HG02759 (cell line): ENCODE results near the gene CTBP2.
"Not testable (repeated sequence)": the region's sequence is repeated elsewhere in the genome, so short reads cannot be mapped to it uniquely, and the experiment has no call there.

Experiments
- ATAC-seq: cut with Tn5 transposase; IDR thresholded peaks from one replicate; pipeline ENCODE4 v1.9.1; 2021; ENCODE audit warnings: mild to moderate bottlenecking, moderate library complexity; ENCODE audit not compliant: unreplicated experiment

CTBP2 gene

DNA sequence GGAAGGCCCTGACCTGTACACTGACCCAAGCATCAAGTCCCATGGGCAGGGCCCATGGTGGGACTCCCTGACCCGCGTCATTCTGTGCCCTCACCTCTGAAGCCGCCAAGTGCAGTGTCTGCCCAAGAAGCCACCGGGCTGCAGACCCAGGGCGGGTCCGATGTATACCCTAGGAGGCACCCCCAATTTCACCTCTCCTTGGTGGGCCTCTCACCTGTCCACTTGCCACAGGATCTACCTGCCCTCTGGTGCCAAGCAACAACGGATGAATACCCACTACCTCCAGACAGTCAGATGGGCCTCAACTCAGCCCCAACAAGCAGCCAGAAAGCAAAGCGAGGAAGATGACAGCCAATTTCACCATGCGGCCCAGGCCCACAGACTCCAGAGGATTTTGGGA, 92.6 kb downstream of the CTBP2 start:
- no peak for ATAC-seq

DNA sequence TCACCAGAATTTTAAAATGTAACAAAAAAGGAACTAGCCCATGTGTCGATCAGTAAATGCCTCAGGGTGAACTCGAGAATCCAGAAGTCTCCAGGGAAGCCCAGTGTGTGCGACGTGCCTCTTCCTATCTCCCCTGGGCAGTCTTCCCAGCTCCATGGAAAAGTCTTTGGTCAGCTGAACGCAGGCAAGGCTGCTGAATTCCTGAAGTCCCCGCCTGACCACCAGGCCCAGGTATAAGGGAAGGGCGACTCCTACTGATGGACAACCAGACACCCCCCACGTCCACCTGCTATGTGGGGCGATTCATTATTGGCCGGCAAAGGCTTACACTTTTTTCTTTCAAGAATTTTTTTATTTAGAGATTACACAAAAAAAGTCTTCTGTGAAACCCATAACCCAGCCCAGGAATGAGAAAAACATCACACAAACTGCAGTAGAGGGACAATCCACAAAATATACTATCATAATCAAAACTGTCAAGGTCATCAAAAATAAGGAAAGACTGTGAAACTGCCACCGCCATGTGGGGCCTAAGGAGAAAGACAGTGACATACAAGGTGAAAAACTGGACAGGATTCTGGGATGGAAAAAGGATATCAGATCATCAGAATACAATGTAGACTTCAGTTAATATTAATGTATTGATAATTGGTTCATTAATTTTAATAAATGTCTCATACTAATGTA, 93.5 kb downstream of the CTBP2 start:
- ATAC-seq = no peak

GRCh38 chr10:125064681-125065492, 95.5 kb downstream of the CTBP2 start:
- ATAC-seq = peak; percentile 92

DNA sequence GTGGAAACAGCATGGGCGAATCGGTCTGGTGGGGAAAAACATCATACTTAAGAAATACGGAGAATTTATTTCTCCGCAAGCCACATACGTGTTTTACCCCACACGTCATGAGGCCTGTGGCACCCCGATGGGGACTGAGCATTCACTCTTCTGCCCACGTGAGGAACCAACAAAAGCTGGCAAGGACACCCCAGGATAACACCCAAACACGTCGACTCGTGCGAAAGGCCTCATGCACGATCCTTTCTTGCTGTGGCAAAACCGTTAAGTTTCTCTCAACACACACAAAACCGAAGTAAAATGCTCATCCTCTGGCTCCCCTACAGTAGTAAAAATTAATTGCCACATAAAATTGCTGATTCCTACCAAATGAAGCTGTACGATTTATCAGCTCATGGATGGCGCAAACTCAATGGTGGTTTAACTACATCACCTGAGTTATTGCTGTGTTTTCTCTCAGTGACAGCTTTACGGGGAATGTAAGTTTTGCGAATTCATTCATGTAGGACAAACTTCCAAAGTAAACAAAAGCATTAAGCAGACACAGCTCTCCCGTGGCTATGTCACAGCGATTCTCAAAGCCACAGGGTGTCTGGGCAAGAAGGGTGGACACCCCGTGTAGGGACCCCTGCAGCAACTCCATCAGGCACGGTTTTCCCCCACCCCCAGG, 97.0 kb downstream of the CTBP2 start:
- ATAC-seq = no peak

DNA sequence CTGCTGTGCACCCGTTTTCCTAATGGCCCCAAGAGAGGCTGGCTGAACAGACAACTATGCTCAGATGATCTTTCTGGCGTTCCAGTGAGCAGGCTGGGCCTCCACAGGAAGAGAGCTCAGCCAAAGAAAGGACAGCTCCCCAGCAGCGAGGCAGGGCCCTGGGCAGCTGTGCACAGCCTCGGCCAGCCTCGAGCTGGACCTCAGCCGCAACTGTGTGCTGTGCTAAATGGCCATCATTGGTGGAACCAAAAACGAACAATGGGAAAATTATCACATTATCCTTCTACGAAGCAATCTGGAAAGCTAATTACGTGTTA, 97.5 kb downstream of the CTBP2 start:
- no peak for ATAC-seq

- ATAC-seq = no peak
Observed at GRCh38 chr10:125062227-125062913, 98.0 kb downstream of the CTBP2 start.

- peak; percentile 36 for ATAC-seq
Observed at GRCh38 chr10:125061557-125062226, 98.7 kb downstream of the CTBP2 start.

- ATAC-seq = no peak
Observed at GRCh38 chr10:125060826-125061556, 99.4 kb downstream of the CTBP2 start.

GRCh38 chr10:125060482-125060825, 99.9 kb downstream of the CTBP2 start:
- ATAC-seq = no peak

DNA sequence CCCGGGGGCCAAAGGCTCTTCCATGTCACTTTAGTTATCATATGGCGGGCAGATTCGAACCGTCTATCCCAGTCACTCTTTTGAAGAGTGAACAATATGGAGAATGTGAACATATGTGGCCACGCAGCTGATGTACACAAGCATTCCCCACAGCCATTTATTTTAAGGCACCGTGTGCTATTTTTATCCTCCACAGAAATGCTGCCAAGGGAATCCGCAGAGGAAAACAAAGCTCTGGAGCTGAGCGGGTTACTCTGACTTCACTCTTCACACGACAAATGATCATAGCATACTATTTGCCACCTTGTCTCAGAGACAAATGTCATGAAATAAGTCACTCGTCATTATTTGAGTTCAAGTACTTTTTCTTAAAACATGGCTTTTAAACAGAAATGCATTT, 100.3 kb downstream of the CTBP2 start:
- ATAC-seq = no peak

GRCh38 chr10:125059348-125059747, 101.0 kb downstream of the CTBP2 start:
- not testable (repeated sequence) for ATAC-seq

GRCh38 chr10:125057158-125058001, 103.0 kb downstream of the CTBP2 start:
- ATAC-seq = no peak

- ATAC-seq = no peak
Observed at GRCh38 chr10:125056161-125057132, 103.9 kb downstream of the CTBP2 start.

DNA sequence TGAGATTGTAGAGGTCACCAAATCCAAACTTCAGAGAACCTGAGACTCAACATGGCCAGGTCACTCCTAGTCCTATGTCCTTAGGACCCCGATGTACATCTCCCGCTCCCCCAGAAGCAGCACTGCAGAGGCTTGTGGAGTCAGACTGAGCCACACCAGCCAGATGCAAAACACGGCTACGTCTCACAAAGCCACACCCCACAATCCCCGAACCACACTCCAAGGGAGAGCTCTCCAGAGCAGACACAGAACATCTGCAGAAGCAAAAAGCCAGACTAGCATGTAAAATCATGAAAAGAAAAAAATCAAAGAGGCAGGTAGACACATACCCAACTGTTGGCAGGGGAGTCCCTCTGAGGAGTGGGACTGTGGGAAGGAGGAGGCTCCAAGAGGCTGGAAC, 104.9 kb downstream of the CTBP2 start:
- no peak for ATAC-seq

DNA sequence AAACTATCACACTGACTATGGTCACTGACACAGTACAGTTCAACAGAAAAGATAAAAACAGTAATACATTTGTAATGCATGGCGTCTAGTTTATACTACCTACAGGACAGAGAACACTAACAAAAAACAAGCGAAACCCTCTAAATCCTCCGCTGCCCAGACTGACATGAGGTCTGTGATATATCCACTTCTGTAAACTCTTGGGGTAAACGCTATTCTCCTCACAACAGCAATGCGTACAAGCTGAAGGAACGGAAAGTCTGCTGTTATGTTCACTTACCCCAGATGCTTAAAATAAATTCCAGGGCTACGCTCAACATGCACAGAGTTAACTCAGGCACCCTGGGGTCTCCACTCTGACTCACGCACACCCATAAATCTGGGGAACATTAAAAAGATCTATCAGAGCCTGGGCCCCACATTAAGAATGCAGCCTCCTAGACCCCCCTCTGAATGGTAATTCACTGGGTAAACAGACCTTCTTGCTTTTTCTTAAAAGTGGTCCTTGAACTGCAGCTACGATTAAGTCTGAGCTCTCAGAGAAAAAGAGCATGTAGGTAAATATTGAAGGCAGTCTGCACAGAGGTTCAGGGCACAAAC, 105.6 kb downstream of the CTBP2 start:
- ATAC-seq = no peak

GRCh38 chr10:125054216-125054615, 106.1 kb downstream of the CTBP2 start:
- ATAC-seq = no peak

DNA sequence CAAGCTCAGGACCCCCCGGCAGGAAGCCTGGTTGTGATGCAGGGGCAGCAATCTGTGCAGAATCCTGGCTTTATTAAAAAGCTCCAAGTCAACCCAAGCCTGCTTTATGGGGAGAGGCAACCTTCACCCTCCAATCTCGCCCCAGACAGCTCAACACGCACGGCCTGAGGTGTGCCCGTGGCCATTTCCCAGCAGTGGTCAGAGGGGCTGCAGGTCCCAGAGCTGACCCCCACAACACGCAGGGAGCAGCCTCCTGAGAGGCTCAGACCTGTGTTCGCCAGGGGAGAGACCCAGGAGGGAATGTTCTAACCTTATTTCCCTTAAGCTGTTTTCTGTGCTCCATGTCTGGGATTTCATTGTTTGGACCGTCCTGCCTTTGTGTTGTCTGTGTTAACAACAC, 108.2 kb downstream of the CTBP2 start:
- ATAC-seq = no peak

- no peak for ATAC-seq
Observed at GRCh38 chr10:125050383-125050782, 110.0 kb downstream of the CTBP2 start.
